Measurements from ENCODE around the gene IL18R1. TPM values are rescaled to one million over a fixed set of nuclear protein-coding genes. Genes with fewer than 3 reads are reported as not detected.

IL18R1 gene
- total and polyA plus RNA-seq, 2 donors: 3.3 TPM

GRCh38 chr2:102357937-102358336, 2.3 kb downstream of the IL18R1 start:
- DNase-seq (ENCODE audit: extremely low spot score): no peak
- H3K27ac ChIP-seq (ENCODE audit: low read depth): no peak overlapping the region
- WGBS: 57% methylated on average over 2 of the region's 2 CpGs
- H3K4me1 ChIP-seq (ENCODE audit: insufficient read depth): no peaks in the 10 kb centered on the region
- H3K36me3 ChIP-seq (ENCODE audit: insufficient read depth): no peaks in the 10 kb centered on the region
- H3K4me3 ChIP-seq (ENCODE audit: low read depth, low read length): no peak overlapping the region

- Histone ChIP-seq H3K4me1 (ENCODE audit: insufficient read depth) (no peaks in the 10 kb centered on the region), H3K27ac (ENCODE audit: low read depth) (no peak overlapping the region), H3K4me3 (ENCODE audit: low read depth, low read length) (no peak overlapping the region), H3K36me3 (ENCODE audit: insufficient read depth) (no peaks in the 10 kb centered on the region)
- DNase-seq (ENCODE audit: extremely low spot score): no peak
- 92% methylated on average over 8 of the region's 8 CpGs for WGBS
Measured at GRCh38 chr2:102358496-102358895, 2.9 kb downstream of the IL18R1 start.

DNA sequence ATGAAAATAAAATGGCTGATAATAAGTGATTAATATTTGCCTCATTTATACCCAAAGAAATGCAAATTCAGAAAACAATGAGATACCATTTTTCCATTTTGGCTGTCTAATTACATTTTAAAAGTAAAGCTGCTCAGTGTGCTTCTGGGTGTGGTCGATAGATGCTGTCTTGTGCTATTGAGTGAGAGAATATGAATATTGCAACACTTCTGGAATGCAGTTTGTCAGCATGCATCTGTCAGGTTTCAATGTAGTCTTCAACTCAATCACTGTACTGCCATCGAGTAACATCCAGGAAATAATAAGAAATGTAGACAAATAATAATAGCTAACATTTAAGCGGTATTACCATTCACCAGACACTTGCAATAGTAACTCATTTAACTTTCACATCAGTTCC, 3.9 kb downstream of the IL18R1 start:
- Histone ChIP-seq H3K27ac (ENCODE audit: low read depth) (no peak overlapping the region), H3K36me3 (ENCODE audit: insufficient read depth) (peaks cover 1% of the 10 kb centered on the region), H3K4me3 (ENCODE audit: low read depth, low read length) (no peak overlapping the region), H3K4me1 (ENCODE audit: insufficient read depth) (no peaks in the 10 kb centered on the region)
- WGBS: 89% methylated on average over 3 of the region's 3 CpGs
- DNase-seq (ENCODE audit: extremely low spot score): no peak

DNA sequence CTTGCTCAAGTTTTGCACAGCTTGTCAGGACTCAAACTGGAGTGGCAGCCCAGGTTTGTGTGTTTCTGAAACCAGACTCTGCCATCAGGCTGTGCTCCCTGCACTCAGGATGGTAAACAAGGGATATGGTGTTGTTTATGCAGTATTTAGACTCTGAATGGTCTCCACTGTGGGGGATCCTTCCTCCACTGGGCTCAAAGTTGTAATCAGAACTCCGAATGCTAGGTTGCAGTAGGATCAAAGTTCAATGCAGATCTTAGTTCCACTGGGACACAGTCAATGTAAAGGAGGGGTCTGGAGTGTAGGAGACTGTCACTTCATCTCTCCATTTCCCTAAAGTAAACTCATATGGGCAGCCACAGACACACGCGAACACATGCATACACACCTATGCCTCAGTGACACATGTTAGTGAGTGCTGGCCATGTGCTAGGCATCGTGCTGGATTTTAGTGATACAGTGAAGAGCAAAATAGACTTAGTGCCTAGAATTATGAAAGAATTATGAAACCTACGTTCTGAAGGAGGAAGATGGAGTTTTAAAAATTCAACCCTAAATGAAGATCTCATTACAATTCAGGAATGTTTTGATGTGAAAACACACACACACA, 6.1 kb downstream of the IL18R1 start:
- Histone ChIP-seq H3K4me3 (ENCODE audit: low read depth, low read length) (no peak overlapping the region), H3K36me3 (ENCODE audit: insufficient read depth) (peaks cover 1% of the 10 kb centered on the region), H3K27ac (ENCODE audit: low read depth) (no peak overlapping the region), H3K4me1 (ENCODE audit: insufficient read depth) (no peaks in the 10 kb centered on the region)
- 67% methylated on average over 5 of the region's 5 CpGs for WGBS
- DNase-seq (ENCODE audit: extremely low spot score): no peak

- no peak overlapping the region for H3K4me3 ChIP-seq (ENCODE audit: low read depth, low read length)
- H3K4me1 ChIP-seq (ENCODE audit: insufficient read depth): no peaks in the 10 kb centered on the region
- peaks cover 1% of the 10 kb centered on the region for H3K36me3 ChIP-seq (ENCODE audit: insufficient read depth)
- 74% methylated on average over 1 of the region's 1 CpG for WGBS
- H3K27ac ChIP-seq (ENCODE audit: low read depth): no peak overlapping the region
- no peak for DNase-seq (ENCODE audit: extremely low spot score)
Measured at GRCh38 chr2:102365763-102366162, 10.2 kb downstream of the IL18R1 start.

GRCh38 chr2:102366406-102367112, 11.0 kb downstream of the IL18R1 start:
- DNase-seq (ENCODE audit: extremely low spot score): no peak
- peaks cover 1% of the 10 kb centered on the region for H3K36me3 ChIP-seq (ENCODE audit: insufficient read depth)
- 79% methylated on average over 3 of the region's 3 CpGs for WGBS
- H3K27ac ChIP-seq (ENCODE audit: low read depth): no peak overlapping the region
- no peaks in the 10 kb centered on the region for H3K4me1 ChIP-seq (ENCODE audit: insufficient read depth)
- no peak overlapping the region for H3K4me3 ChIP-seq (ENCODE audit: low read depth, low read length)

GRCh38 chr2:102367331-102367971, 11.9 kb downstream of the IL18R1 start:
- H3K4me1 ChIP-seq (ENCODE audit: insufficient read depth): no peaks in the 10 kb centered on the region
- DNase-seq (ENCODE audit: extremely low spot score): no peak
- no peak overlapping the region for H3K27ac ChIP-seq (ENCODE audit: low read depth)
- H3K36me3 ChIP-seq (ENCODE audit: insufficient read depth): peaks cover 1% of the 10 kb centered on the region
- H3K4me3 ChIP-seq (ENCODE audit: low read depth, low read length): no peak overlapping the region
- WGBS: 73% methylated on average over 6 of the region's 6 CpGs

DNA sequence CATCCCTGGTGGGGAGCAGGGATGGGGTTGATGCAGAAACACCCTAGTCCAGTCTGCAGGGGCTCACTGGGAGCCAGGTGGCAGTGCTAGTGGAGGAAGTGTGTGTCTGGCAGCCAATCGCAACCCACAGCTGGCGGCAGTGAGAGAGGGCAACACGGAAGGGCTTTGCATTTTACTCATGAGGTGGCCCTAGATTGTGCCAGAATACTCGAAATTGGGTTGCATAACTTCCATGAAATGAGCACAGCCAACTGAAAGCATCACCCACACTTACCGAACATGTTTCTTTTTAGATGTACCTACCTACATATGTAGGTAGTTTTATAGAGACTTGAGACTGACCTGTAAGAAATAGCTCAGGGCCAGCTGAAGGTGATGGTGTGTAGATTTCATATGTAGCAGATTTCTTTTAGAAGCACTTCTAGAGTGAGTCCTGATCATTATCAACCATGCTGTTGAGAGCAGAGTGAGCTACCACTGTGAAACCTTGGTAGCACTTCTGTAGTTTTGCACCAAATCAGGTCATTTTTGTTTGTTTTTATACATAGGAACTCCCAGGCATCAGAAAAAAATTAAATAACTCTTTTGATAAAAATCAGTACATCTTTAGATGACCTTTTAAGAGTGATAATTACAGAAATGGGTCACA, 13.0 kb downstream of the IL18R1 start:
- H3K4me3 ChIP-seq (ENCODE audit: low read depth, low read length): no peak overlapping the region
- H3K4me1 ChIP-seq (ENCODE audit: insufficient read depth): no peaks in the 10 kb centered on the region
- no peak for DNase-seq (ENCODE audit: extremely low spot score)
- H3K36me3 ChIP-seq (ENCODE audit: insufficient read depth): peaks cover 1% of the 10 kb centered on the region
- WGBS: 82% methylated on average over 5 of the region's 5 CpGs
- no peak overlapping the region for H3K27ac ChIP-seq (ENCODE audit: low read depth)

DNA sequence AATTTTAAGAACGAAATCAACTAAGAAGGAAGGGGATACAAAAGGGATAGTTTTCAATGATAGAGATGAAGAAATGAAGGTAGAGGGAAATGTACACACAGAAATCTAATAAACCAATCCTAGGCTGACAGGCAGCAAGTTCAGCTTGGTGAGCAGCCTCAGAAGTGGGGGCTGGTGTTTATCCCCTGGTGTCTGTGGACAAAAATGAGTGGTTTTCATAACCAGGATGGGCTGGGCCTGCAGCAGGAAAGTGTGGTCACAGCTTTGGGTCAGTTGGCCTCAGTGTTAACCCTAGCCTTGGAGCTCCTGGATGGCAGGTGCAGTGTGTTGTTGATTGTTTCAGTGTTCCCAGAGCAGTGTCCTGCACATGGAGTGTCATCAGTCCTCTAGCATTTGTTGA, 14.3 kb downstream of the IL18R1 start:
- WGBS: 77% methylated on average over 1 of the region's 1 CpG
- Histone ChIP-seq H3K36me3 (ENCODE audit: insufficient read depth) (no peaks in the 10 kb centered on the region), H3K4me1 (ENCODE audit: insufficient read depth) (no peaks in the 10 kb centered on the region), H3K27ac (ENCODE audit: low read depth) (no peak overlapping the region), H3K4me3 (ENCODE audit: low read depth, low read length) (no peak overlapping the region)
- no peak for DNase-seq (ENCODE audit: extremely low spot score)

DNA sequence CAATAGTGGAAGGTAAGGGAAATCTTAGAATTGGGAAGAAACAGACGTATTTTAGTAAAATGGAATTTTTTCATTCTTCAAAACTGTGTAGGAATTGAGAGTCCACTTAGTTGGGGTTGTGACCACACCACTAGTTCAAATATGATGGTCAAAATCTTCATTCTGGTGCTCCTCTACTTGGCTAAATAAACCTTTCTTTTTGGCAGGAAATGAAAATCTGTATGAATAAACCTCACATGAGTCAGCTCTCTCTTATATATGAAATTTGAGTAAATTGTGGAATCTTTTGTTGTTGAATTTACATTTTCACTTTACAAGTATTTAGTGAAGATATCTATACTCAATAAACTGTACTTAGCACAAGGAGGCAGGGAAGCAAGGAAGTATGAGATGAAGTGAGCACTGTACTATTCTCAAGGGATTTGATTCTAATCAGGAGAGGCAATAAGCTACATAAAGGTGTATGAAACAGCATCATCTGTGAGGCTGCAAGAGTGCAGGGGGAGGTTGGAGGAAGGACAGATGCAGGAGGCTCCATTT, 20.5 kb downstream of the IL18R1 start:
- no peaks in the 10 kb centered on the region for H3K4me1 ChIP-seq (ENCODE audit: insufficient read depth)
- H3K36me3 ChIP-seq (ENCODE audit: insufficient read depth): no peaks in the 10 kb centered on the region
- DNase-seq (ENCODE audit: extremely low spot score): no peak
- H3K27ac ChIP-seq (ENCODE audit: low read depth): no peak overlapping the region
- 67% methylated on average over 1 of the region's 1 CpG for WGBS
- no peak overlapping the region for H3K4me3 ChIP-seq (ENCODE audit: low read depth, low read length)

DNA sequence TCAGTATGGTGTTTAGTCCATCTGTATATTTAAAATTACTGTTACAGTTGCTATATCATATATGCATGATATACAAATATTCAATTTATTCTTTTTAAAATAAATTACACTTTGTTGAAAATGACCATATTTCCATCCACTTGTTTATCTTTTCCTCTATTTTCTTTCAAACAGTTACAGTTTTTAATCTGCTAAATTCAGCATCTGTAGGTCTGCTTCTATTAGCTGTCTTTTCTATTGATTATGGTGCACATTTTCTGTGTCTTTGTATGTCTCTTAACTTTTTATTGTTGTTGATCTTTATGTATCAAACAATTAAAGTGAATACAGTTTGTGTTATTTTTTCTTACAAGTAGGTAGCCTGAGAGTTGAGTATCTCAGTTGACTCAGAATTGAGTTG, 28.1 kb downstream of the IL18R1 start:
- no peak overlapping the region for H3K4me3 ChIP-seq (ENCODE audit: low read depth, low read length)
- no peak overlapping the region for H3K27ac ChIP-seq (ENCODE audit: low read depth)
- no peak for DNase-seq (ENCODE audit: extremely low spot score)
- H3K4me1 ChIP-seq (ENCODE audit: insufficient read depth): no peaks in the 10 kb centered on the region
- H3K36me3 ChIP-seq (ENCODE audit: insufficient read depth): no peaks in the 10 kb centered on the region

DNA sequence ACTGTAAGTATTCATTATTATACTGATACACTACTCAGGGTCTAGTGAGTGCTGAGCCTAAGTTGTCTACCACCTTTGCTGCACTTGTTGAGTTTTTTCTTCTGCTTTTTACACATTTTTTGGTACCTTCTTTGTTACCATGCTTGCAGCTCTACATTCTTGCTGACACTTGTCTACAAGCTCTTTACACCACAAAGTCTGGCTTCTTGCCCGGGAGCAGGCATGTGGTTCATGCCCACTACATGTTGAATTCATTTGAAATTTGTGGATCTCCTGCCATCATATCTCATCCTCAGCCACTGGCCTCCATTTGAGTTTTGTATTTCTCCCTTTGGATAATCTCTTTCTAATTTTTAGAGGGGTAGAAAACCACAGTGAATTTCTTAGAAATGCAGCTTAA, 29.9 kb downstream of the IL18R1 start:
- no peaks in the 10 kb centered on the region for H3K36me3 ChIP-seq (ENCODE audit: insufficient read depth)
- H3K27ac ChIP-seq (ENCODE audit: low read depth): no peak overlapping the region
- H3K4me3 ChIP-seq (ENCODE audit: low read depth, low read length): no peak overlapping the region
- 80% methylated on average over 1 of the region's 1 CpG for WGBS
- no peak for DNase-seq (ENCODE audit: extremely low spot score)
- H3K4me1 ChIP-seq (ENCODE audit: insufficient read depth): no peaks in the 10 kb centered on the region

DNA sequence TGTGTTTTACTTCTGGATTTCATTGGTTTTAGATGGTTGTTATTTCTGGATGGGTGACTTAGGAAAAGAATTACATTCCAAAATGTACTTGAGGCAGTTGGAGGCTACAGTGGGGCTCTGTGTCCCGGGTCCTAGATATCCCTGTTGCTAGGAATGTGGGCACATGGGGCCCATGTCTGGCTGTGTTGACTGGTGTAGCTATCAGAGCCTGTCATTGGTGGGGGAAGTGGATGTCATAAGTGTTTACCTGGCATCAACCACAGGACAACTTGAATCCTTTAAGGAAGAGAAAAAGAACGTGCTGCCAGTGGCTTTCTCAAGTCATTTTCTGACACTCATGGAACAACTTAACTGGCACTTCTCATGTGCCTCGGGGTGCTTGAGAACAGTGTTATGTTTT, 30.4 kb downstream of the IL18R1 start:
- Histone ChIP-seq H3K4me3 (ENCODE audit: low read depth, low read length) (no peak overlapping the region), H3K36me3 (ENCODE audit: insufficient read depth) (no peaks in the 10 kb centered on the region), H3K4me1 (ENCODE audit: insufficient read depth) (no peaks in the 10 kb centered on the region), H3K27ac (ENCODE audit: low read depth) (no peak overlapping the region)
- no peak for DNase-seq (ENCODE audit: extremely low spot score)
- WGBS: 75% methylated on average over 3 of the region's 3 CpGs
